GM12878 (cell line): ENCODE data around the gene EMID1. TPM values are rescaled to one million over a fixed set of nuclear protein-coding genes. Genes with fewer than 3 reads are reported as not detected.

Experiments
- ETV6 ChIP-seq, 2 experiments: fragments of 450-650 bp in 1 of 2; IDR thresholded peaks in 1 of 2; conservative IDR thresholded peaks in 1 of 2; 2 replicates each; pipeline ENCODE4 v1.6.1; 2014; ENCODE audit warnings: antibody characterized with exemption in 1 of 2, borderline replicate concordance in 1 of 2, low read depth in 1 of 2, mild to moderate bottlenecking in 1 of 2, moderate library complexity in 1 of 2
- HDAC2 ChIP-seq: fragments of 200-600 bp; sonication (generic); IDR thresholded peaks from 2 replicates; pipeline ENCODE4 v1.6.1; 2017
- HDAC6 ChIP-seq: fragments of 200-600 bp; sonication (generic); IDR thresholded peaks from one replicate; pipeline ENCODE4 v1.8.0; 2017; ENCODE audit warnings: antibody characterized with exemption; ENCODE audit not compliant: unreplicated experiment
- MYC ChIP-seq: IDR thresholded peaks from 2 replicates; pipeline ENCODE4 v1.6.1; 2011; ENCODE audit warnings: mild to moderate bottlenecking, low read length, moderate library complexity, inconsistent platforms; ENCODE audit not compliant: insufficient read depth, insufficient replicate concordance, insufficient read length, severe bottlenecking
- ZBED1 ChIP-seq: IDR thresholded peaks from 2 replicates; pipeline ENCODE4 v1.6.1; 2016; ENCODE audit warnings: borderline replicate concordance
- polyA plus RNA-seq, 11 experiments: library from polyadenylated mRNA; depleted of rRNA in 4 of 11; unstranded in 6 of 11; stranded (reverse) in 5 of 11; fragments of >200 nt; fragmentation: Nextera tagmentation in 4 of 11; fragmentation: Illumina TruSeq in 1 of 11; extraction: Ambion mirVana in 4 of 11; extraction: Trizol in 1 of 11; gene quantifications; 1 replicate in 1 of 11; 2 replicates in 10 of 11; pipeline versions ENCODE4 v1.2.1 to v1.2.3, GENCODE V29; 2011 to 2016; ENCODE audit warnings: inconsistent platforms in 2 of 11, missing spikeins in 2 of 11, low read depth in 1 of 11
- total RNA-seq, 4 experiments: library from RNA; depleted of rRNA in 3 of 4; stranded (reverse); fragments of >200 nt in 3 of 4; fragmentation: Illumina TruSeq in 1 of 4; extraction: Trizol in 1 of 4; gene quantifications; 2 replicates each; pipeline versions ENCODE4 v1.2.1 to v1.2.3, GENCODE V29; 2013 to 2021
- TF ChIP-seq, protein P1 (sequence below): fragments of 150-350 bp; IDR thresholded peaks from 2 replicates; pipeline ENCODE4 v1.6.1; 2016; ENCODE audit warnings: low read depth, low read length
- TF ChIP-seq, protein P2 (sequence below): IDR thresholded peaks from 2 replicates; pipeline ENCODE4 v1.6.1; 2012; ENCODE audit warnings: low read length, inconsistent platforms
- TF ChIP-seq, protein P3 (sequence below): IDR thresholded peaks from 2 replicates; pipeline ENCODE4 v1.6.1; 2012; ENCODE audit warnings: mild to moderate bottlenecking, low read depth, low read length

EMID1 gene
- total and polyA plus RNA-seq, 10 of the 15 experiments (the other 5 are each of a cell fraction or from before 2014, with no cell fraction given), result 1.2 to 60.3 (median 12.0) TPM

DNA sequence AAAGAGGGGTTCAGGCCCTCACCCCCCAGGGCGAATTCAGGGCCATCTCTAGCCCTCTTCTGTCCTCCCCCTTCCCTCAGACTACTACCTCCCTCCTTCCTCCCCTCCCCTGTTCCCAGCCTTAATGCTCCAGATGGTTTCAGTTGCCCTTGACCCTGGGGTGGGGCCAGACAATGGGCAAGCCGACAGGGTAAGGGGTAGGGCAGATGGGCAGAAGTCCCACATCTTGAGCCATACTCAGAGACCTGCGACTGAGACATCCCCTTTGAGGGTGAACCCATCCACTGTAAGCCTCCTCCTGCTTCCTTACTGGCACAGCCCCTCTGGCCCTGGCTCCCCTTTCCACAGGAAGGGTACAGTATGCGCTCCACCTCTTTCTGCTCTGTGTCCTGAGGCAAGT is 60.2 kb downstream of the EMID1 start (continued):
- TF ChIP-seq, protein P1, sequence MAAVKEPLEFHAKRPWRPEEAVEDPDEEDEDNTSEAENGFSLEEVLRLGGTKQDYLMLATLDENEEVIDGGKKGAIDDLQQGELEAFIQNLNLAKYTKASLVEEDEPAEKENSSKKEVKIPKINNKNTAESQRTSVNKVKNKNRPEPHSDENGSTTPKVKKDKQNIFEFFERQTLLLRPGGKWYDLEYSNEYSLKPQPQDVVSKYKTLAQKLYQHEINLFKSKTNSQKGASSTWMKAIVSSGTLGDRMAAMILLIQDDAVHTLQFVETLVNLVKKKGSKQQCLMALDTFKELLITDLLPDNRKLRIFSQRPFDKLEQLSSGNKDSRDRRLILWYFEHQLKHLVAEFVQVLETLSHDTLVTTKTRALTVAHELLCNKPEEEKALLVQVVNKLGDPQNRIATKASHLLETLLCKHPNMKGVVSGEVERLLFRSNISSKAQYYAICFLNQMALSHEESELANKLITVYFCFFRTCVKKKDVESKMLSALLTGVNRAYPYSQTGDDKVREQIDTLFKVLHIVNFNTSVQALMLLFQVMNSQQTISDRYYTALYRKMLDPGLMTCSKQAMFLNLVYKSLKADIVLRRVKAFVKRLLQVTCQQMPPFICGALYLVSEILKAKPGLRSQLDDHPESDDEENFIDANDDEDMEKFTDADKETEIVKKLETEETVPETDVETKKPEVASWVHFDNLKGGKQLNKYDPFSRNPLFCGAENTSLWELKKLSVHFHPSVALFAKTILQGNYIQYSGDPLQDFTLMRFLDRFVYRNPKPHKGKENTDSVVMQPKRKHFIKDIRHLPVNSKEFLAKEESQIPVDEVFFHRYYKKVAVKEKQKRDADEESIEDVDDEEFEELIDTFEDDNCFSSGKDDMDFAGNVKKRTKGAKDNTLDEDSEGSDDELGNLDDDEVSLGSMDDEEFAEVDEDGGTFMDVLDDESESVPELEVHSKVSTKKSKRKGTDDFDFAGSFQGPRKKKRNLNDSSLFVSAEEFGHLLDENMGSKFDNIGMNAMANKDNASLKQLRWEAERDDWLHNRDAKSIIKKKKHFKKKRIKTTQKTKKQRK, result no peak
- TF ChIP-seq MYC, result no peak
- TF ChIP-seq, protein P2, sequence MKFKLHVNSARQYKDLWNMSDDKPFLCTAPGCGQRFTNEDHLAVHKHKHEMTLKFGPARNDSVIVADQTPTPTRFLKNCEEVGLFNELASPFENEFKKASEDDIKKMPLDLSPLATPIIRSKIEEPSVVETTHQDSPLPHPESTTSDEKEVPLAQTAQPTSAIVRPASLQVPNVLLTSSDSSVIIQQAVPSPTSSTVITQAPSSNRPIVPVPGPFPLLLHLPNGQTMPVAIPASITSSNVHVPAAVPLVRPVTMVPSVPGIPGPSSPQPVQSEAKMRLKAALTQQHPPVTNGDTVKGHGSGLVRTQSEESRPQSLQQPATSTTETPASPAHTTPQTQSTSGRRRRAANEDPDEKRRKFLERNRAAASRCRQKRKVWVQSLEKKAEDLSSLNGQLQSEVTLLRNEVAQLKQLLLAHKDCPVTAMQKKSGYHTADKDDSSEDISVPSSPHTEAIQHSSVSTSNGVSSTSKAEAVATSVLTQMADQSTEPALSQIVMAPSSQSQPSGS, result no peak
- no peak for TF ChIP-seq HDAC6
- no peak for TF ChIP-seq HDAC2
- no peak for TF ChIP-seq ZBED1
- TF ChIP-seq, protein P3, sequence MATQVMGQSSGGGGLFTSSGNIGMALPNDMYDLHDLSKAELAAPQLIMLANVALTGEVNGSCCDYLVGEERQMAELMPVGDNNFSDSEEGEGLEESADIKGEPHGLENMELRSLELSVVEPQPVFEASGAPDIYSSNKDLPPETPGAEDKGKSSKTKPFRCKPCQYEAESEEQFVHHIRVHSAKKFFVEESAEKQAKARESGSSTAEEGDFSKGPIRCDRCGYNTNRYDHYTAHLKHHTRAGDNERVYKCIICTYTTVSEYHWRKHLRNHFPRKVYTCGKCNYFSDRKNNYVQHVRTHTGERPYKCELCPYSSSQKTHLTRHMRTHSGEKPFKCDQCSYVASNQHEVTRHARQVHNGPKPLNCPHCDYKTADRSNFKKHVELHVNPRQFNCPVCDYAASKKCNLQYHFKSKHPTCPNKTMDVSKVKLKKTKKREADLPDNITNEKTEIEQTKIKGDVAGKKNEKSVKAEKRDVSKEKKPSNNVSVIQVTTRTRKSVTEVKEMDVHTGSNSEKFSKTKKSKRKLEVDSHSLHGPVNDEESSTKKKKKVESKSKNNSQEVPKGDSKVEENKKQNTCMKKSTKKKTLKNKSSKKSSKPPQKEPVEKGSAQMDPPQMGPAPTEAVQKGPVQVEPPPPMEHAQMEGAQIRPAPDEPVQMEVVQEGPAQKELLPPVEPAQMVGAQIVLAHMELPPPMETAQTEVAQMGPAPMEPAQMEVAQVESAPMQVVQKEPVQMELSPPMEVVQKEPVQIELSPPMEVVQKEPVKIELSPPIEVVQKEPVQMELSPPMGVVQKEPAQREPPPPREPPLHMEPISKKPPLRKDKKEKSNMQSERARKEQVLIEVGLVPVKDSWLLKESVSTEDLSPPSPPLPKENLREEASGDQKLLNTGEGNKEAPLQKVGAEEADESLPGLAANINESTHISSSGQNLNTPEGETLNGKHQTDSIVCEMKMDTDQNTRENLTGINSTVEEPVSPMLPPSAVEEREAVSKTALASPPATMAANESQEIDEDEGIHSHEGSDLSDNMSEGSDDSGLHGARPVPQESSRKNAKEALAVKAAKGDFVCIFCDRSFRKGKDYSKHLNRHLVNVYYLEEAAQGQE, result no peak
- TF ChIP-seq ETV6 (conservative IDR thresholded peaks at IDR 0.05 in 1 of 2, IDR thresholded peaks at IDR 0.05 in 1 of 2; ENCODE audit: borderline replicate concordance in 1 of 2, low read depth in 1 of 2), result no peak
